Panc1 (cell line): Measurements from ENCODE around the gene APOL4. TPM values are rescaled to one million over a fixed set of nuclear protein-coding genes. Genes with fewer than 3 reads are reported as not detected.

Experiments
- ATAC-seq: fragments of 200-7000 bp; cut with Tn5 transposase; 2 replicates; pipeline ENCODE4 v1.9.1; 2020; ENCODE audit warnings: mild to moderate bottlenecking, moderate library complexity
- BruUV-seq: library from RNA; stranded (reverse); fragments of 400-500 nt; replicated peaks from 2 replicates; lab custom pipeline; 2021; lab: Mats Ljungman, UMichigan
- CTCF ChIA-PET: fragments of 300-600 bp; sonication (Branson Sonifier 250); formaldehyde crosslinking; loops from one replicate; lab custom pipeline; 2022; ENCODE audit warnings: antibody characterized with exemption; lab: Charles Lee
- POLR2A ChIA-PET: fragments of 300-600 bp; sonication (Branson Sonifier 250); formaldehyde crosslinking; loops from one replicate; lab custom pipeline; 2022; ENCODE audit warnings: antibody characterized with exemption; lab: Charles Lee
- DNase-seq: peaks from one replicate; pipeline ENCODE4 v3.0.0-alpha.2; 2010; ENCODE audit warnings: low read depth, low spot score
- H3K27ac ChIP-seq: 2 replicates; pipeline ENCODE4 v1.5.1; 2011; ENCODE audit warnings: mild to moderate bottlenecking, low read length, inconsistent platforms
- H3K27me3 ChIP-seq: fragments of 200-500 bp; sonication (Bioruptor generic); 2 replicates; pipeline ENCODE4 v1.6.0; 2014; ENCODE audit warnings: low read length, inconsistent platforms; ENCODE audit not compliant: control insufficient read depth, insufficient read depth
- H3K36me3 ChIP-seq: fragments of 200-500 bp; sonication (Bioruptor generic); 2 replicates; pipeline ENCODE4 v1.5.1; 2014; ENCODE audit warnings: inconsistent platforms, mild to moderate bottlenecking, low read length, moderate library complexity; ENCODE audit not compliant: control insufficient read depth, insufficient read depth
- H3K4me1 ChIP-seq: 2 replicates; pipeline ENCODE4 v1.5.1; 2011; ENCODE audit warnings: inconsistent platforms, mild to moderate bottlenecking, low read length, moderate library complexity; ENCODE audit not compliant: control insufficient read depth, insufficient read depth
- H3K4me3 ChIP-seq, 2 experiments: 2 replicates each; pipeline ENCODE4 v1.5.1; 2011 to 2012; ENCODE audit warnings: low read depth in 2 of 2, low read length in 2 of 2, mild to moderate bottlenecking in 2 of 2, inconsistent platforms in 1 of 2, moderate library complexity in 1 of 2
- H3K9me3 ChIP-seq: fragments of 200-500 bp; sonication (Bioruptor generic); 2 replicates; pipeline ENCODE4 v1.5.1; 2014; ENCODE audit warnings: low read depth, mild to moderate bottlenecking, inconsistent platforms, low read length, moderate library complexity; ENCODE audit not compliant: control insufficient read depth, insufficient read depth
- POLR2AphosphoS5 ChIP-seq: IDR thresholded peaks from 2 replicates; pipeline ENCODE4 v1.6.1; 2012; ENCODE audit warnings: mild to moderate bottlenecking, low read depth, low read length, moderate library complexity
- SIN3A ChIP-seq: IDR thresholded peaks from 2 replicates; pipeline ENCODE4 v1.6.1; 2012; ENCODE audit warnings: low read depth, mild to moderate bottlenecking, low read length, moderate library complexity, borderline replicate concordance; ENCODE audit not compliant: insufficient read depth
- TCF7L2 ChIP-seq: IDR thresholded peaks from 2 replicates; pipeline ENCODE4 v1.6.1; 2011; ENCODE audit warnings: mild to moderate bottlenecking, low read depth, low read length, inconsistent platforms
- in situ Hi-C: cut with HindIII; loops from 2 replicates; pipeline ENCODE4 v1.10.0; 2016; ENCODE audit warnings: low sequenced_read_pairs, low pct_unique_long_range_greater_than_20kb
- intact Hi-C: fragments of 100-400 bp; cut with micrococcal nuclease; formaldehyde crosslinking; loops from one replicate; pipeline ENCODE4 v1.10.0; 2022; ENCODE audit not compliant: unreplicated experiment
- total RNA-seq: library from RNA; stranded (reverse); gene quantifications from one replicate; pipeline ENCODE4 v1.2.1, GENCODE V29; 2021; ENCODE audit not compliant: unreplicated experiment
- TF ChIP-seq, protein P1 (sequence below): fragments of 450-650 bp; IDR thresholded peaks from 2 replicates; pipeline ENCODE4 v1.5.1; 2017; ENCODE audit warnings: mild to moderate bottlenecking
- TF ChIP-seq, protein P2 (sequence below), 2 experiments: IDR thresholded peaks; 2 replicates each; pipeline ENCODE4 v1.6.1; 2011 to 2012; ENCODE audit warnings: low read depth in 2 of 2, control low read depth in 1 of 2, low read length in 1 of 2, mild to moderate bottlenecking in 1 of 2, moderate library complexity in 1 of 2; ENCODE audit not compliant: insufficient read depth in 1 of 2

Gene APOL4
- total RNA-seq, 1 experiment from 2014 or later: not detected

- no peak for DNase-seq
- intact Hi-C loops (no loop called here), in situ Hi-C loops (no loop called here)
- Histone ChIP-seq H3K9me3 (no peaks in the 10 kb centered on the region), H3K27ac (no peak overlapping the region), H3K4me3 (no peak overlapping the region), H3K4me1 (peaks cover under 1% of the 10 kb centered on the region; the same call in 1 of the 2 replicates), H3K36me3 (no peaks in the 10 kb centered on the region), H3K27me3 (no peaks in the 10 kb centered on the region; the same call in 1 of the 2 replicates)
- CTCF ChIA-PET: no interaction called here
- no TSS peak for BruUV-seq
- TF ChIP-seq, protein P1, sequence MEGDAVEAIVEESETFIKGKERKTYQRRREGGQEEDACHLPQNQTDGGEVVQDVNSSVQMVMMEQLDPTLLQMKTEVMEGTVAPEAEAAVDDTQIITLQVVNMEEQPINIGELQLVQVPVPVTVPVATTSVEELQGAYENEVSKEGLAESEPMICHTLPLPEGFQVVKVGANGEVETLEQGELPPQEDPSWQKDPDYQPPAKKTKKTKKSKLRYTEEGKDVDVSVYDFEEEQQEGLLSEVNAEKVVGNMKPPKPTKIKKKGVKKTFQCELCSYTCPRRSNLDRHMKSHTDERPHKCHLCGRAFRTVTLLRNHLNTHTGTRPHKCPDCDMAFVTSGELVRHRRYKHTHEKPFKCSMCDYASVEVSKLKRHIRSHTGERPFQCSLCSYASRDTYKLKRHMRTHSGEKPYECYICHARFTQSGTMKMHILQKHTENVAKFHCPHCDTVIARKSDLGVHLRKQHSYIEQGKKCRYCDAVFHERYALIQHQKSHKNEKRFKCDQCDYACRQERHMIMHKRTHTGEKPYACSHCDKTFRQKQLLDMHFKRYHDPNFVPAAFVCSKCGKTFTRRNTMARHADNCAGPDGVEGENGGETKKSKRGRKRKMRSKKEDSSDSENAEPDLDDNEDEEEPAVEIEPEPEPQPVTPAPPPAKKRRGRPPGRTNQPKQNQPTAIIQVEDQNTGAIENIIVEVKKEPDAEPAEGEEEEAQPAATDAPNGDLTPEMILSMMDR: no peak
- TF ChIP-seq SIN3A: no peak
- TF ChIP-seq TCF7L2: no peak
- TF ChIP-seq, protein P2, sequence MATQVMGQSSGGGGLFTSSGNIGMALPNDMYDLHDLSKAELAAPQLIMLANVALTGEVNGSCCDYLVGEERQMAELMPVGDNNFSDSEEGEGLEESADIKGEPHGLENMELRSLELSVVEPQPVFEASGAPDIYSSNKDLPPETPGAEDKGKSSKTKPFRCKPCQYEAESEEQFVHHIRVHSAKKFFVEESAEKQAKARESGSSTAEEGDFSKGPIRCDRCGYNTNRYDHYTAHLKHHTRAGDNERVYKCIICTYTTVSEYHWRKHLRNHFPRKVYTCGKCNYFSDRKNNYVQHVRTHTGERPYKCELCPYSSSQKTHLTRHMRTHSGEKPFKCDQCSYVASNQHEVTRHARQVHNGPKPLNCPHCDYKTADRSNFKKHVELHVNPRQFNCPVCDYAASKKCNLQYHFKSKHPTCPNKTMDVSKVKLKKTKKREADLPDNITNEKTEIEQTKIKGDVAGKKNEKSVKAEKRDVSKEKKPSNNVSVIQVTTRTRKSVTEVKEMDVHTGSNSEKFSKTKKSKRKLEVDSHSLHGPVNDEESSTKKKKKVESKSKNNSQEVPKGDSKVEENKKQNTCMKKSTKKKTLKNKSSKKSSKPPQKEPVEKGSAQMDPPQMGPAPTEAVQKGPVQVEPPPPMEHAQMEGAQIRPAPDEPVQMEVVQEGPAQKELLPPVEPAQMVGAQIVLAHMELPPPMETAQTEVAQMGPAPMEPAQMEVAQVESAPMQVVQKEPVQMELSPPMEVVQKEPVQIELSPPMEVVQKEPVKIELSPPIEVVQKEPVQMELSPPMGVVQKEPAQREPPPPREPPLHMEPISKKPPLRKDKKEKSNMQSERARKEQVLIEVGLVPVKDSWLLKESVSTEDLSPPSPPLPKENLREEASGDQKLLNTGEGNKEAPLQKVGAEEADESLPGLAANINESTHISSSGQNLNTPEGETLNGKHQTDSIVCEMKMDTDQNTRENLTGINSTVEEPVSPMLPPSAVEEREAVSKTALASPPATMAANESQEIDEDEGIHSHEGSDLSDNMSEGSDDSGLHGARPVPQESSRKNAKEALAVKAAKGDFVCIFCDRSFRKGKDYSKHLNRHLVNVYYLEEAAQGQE (IDR thresholded peaks at IDR 0.05; ENCODE audit: insufficient read depth in 1 of 2, low read depth in 2 of 2, low read length in 1 of 2): no peak
- no peak for TF ChIP-seq POLR2AphosphoS5
- POLR2A ChIA-PET: no interaction called here
- no peak for ATAC-seq
Observed at GRCh38 chr22:36166518-36167220, 34.9 kb downstream of the APOL4 start.

- BruUV-seq: no TSS peak
- DNase-seq (no peak), ATAC-seq (no peak)
- Histone ChIP-seq H3K27ac (no peak overlapping the region), H3K27me3 (no peaks in the 10 kb centered on the region; the same call in 1 of the 2 replicates), H3K36me3 (no peaks in the 10 kb centered on the region), H3K4me1 (peaks cover 3% of the 10 kb centered on the region; the same call in 1 of the 2 replicates), H3K9me3 (no peaks in the 10 kb centered on the region), H3K4me3 (no peak overlapping the region)
- CTCF ChIA-PET: no interaction called here
- in situ Hi-C loops: no loop called here
- POLR2A ChIA-PET: no interaction called here
- intact Hi-C loops: no loop called here
- TF ChIP-seq TCF7L2 (no peak), POLR2AphosphoS5 (no peak), SIN3A (no peak)
- TF ChIP-seq, protein P2 (IDR thresholded peaks at IDR 0.05; ENCODE audit: insufficient read depth in 1 of 2, low read depth in 2 of 2, low read length in 1 of 2): no peak
- TF ChIP-seq, protein P1: no peak
Observed at GRCh38 chr22:36166086-36166485, 35.5 kb downstream of the APOL4 start.
